ENCODE data around the gene PP2D1.
"Not testable (repeated sequence)": the region's sequence is repeated elsewhere in the genome, so short reads cannot be mapped to it uniquely, and the experiment has no call there.

The PP2D1 gene

DNA sequence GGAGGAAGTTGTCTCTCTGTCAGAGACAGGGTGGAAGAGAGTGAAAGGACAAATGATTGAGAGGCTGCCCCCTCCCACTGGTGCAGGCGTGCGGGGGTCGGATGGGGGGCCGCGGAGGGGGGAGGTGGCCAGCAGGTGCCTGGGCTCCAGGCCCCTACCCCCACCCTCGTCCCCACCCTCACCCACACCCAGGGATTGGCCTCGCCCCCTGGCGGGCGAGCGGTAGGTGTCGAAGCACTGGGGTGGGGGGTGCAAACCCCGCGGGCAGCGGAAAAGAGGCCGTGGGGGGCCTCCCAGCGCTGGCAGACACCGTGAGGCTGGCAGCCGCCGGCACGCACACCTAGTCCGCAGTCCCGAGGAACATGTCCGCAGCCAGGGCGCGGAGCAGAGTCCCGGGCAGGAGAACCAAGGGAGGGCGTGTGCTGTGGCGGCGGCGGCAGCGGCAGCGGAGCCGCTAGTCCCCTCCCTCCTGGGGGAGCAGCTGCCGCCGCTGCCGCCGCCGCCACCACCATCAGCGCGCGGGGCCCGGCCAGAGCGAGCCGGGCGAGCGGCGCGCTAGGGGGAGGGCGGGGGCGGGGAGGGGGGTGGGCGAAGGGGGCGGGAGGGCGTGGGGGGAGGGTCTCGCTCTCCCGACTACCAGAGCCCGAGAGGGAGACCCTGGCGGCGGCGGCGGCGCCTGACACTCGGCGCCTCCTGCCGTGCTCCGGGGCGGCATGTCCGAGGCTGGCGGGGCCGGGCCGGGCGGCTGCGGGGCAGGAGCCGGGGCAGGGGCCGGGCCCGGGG is 27.9 kb upstream of the PP2D1 start, which contains the start of gene KAT2B:
Gene KAT2B (plus strand): TSS at position 682 of the 783 bp plus-strand sequence. CDS start 32 bp downstream, at position 714.
- peak; percentile 68 for DNase-seq (ENCODE audit: low read depth)

DNA sequence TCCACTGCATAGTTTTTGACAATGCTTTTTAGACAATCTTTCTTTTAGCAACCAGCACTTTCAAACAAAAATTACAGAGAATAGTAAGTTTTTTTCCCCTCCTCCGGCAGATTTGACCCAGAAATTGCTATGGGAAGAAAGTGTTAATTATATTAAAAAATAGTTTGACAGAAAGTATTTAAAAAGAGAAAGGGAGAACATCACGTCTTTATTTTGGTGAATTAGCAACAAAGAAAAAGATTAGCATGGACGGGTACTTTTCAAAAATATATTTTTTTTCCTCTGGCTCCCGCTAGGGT is 27.4 kb upstream of the PP2D1 start:
- no peak for DNase-seq (ENCODE audit: low read depth)

DNA sequence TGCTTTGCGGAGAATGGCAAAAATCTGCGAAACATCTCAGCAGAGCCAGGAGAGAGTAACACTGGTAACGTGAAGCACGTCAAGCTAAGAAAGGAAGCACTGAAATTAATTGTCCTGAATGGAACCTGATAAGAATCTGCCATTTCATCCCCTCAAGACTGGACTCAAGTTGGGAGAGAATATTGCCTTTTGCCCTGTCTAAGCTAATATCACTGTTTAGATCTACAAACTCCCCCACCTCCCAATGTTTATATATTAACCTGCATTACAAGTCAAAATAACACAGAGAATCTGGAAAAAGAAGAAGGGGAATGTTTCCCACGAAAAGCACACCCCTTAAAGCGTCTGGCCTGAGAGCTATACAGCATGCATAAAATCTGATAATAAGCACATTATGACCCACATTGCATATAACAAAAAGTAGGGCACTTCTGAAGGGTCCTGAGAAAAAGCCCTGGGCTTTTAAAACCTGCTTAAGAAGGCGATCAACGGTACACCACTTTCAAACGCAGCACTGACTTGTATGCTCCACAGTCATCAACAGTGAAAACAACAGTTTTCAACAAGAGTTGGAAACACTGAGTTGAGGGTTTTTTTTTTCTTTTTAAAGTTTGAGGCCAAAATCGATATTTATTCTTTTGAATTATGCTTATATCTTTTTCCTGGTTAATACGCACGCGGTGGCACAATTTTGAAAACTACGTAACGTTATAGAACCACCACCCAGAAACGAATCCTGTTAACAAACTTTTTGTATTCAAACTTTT is 26.8 kb upstream of the PP2D1 start:
- DNase-seq (ENCODE audit: low read depth), result no peak

DNA sequence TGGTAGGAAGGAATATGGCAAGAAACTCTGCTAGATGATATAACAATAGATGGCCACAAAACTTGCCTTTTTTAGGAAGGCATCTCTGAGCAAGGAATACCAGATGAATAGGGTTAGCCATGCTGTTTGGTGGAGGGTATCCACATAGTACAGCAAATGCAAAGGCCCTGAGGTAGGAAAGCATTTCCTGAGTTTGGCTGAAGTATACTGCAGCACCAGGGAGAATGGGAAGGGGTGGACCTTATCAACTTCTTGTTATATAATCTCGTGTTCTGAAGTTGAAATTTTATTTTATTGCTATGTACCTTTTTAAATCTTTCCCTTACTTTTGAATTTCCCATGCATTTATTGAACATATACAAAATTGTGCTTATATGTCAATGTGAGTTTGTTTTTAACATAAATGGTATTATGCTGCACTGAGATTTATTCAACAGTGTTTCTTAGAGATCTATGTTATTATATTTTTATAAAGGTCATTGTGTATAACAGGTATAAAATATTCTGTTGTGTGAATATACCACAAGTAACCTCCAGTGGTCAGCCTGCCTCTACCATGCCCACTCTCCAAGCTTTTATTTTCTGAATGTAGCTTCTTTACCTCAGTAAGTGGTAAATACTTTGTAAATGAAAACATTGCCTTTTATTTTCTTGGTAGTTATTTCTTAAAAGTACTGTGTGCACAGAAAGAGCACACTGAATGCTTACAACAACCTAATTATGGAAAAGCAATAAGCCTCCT is 25.4 kb upstream of the PP2D1 start:
- DNase-seq (ENCODE audit: low read depth), result no peak

DNA sequence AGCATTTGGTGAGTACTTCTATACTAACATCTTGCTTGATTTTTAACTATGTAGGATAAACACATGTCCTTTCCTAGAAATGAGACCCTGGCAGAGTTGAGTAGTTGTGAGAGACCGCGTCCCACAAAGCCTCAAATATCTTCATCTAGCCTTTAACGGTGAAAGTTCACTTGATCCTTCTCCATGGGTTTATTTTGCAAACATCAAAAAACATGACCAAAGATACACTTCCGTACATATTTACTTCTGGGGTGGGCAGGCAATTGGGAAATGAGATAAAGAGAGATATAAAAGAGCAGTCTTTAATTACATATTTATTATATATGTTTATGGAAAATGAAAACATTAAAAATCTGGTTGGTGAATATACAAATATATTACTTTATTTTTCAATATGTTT is 23.0 kb upstream of the PP2D1 start:
- no peak for DNase-seq (ENCODE audit: low read depth)

DNA sequence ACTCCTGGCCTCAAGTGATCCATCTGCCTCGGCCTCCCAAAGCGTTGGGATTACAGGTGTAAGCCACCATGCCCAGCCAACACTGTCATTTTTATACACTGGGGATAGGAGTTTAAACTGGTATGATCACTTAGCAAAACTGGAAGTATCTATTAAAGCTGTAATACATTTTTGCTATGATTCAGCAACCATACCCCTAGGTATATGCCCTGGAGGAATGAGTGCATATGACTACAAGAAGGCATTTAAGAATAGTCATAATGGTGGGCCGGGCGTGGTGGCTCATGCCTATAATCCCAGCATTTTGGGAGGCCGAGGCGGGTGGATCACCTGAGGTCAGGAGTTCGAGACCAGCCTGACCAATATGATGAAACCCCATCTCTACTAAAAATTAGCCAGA is 19.9 kb upstream of the PP2D1 start:
- not testable (repeated sequence) for DNase-seq (ENCODE audit: low read depth)

DNA sequence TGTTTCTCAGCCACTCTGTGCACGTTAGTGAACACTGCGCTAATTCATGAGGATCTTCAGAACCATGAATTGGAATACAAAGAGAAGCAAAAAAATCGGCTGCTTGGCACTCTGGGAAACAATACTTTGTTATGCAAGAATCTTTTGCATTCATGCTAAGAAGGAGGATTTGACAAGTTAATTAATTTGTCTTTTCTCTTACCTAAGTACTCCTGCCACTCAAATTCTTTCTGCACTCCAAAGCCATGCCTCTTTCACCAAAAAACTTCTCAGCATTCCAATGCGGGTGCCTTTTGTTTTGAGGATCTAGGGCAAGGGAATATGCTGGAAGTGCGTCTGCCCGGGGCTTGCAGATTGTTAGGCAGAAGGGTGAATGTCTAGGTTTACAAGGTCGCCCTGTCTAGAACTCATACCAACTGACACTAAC is 16.9 kb upstream of the PP2D1 start:
- no peak for DNase-seq (ENCODE audit: low read depth)

DNA sequence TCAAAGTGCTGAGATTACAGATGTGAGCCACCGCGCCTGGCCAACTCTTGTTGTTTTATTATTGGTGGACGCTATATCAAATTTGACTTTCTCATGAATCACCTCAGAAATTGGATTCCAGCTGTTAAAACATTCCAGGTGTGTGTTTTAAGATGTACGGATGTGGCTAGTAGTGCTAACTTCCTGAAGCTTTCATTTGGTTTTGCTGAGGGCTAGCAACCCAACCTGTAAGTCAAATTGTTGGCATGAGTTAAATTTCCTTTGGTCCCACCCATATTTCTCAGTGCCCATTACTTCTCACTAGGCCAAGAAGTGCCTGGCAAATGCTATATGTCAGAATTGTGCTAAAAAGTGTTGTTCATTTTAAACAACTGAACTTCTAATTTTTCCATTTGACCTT is 15.1 kb upstream of the PP2D1 start:
- no peak for DNase-seq (ENCODE audit: low read depth)

DNA sequence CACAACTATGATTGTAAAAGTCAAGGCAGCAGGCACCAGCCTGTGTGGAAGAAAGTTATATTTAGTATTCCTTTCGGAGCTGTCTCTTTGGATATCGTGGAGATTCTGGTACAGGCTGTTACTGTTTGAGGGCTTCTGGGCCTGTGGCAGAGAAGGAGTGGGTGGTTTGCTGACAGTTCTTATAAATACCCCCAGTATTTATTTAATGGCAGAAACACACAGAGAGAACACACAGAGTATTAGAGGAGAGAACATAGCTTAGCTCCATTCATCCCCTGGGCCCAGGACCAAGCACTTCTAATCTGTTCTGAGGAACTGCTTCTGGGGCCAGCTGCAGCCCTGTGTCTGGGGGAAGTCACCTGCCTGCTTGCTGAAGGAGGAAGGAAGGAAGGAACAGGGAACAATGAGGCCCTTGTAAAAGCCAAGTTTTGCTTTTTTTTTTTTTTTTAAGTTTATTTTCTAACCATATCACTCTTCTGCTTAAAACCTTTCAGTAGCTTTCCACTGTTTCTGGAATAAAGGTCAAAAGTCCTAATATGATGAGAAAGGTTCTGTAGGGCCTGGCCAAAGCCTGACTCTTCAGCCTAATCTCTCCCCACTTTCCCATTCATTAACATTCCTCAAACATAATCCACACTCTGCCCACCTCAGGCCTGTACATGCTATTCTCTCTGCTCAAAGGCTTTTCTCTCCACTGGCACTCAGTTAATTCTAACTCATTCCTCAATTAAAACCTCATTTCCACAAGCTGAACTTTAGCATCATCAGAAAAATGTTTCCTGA is 11.8 kb upstream of the PP2D1 start:
- DNase-seq (ENCODE audit: low read depth), result no peak

DNA sequence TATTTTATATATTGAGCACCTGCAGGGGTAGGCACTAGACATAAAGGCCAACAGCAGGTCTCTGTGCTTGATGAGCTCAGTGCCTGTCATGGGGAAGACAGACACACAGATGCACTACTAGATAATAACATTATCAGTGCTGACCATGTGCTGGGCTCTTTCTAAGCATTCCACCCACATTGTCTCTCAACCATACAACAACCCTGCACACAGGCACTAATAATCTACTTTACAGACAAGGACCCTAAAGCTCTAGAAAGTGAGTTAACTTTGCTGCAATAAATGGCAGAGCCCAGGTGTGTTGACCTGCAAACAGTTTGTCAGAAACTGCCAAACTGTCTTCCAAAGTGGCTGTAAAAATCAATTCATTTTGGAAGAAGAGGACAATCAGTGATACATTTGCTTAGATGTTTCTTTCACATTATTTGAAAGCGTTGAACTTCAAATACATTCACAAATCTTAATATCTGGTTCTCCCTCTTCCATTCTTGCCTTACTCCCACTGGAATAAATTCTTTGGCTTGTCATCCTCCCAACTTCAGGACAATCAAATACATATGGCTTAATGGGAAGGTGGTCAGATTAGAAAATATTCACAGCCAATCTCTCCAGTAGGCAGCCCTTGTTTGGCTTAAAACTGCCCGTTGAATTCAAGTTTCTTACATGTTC is 11.0 kb upstream of the PP2D1 start:
- no peak for DNase-seq (ENCODE audit: low read depth)

DNA sequence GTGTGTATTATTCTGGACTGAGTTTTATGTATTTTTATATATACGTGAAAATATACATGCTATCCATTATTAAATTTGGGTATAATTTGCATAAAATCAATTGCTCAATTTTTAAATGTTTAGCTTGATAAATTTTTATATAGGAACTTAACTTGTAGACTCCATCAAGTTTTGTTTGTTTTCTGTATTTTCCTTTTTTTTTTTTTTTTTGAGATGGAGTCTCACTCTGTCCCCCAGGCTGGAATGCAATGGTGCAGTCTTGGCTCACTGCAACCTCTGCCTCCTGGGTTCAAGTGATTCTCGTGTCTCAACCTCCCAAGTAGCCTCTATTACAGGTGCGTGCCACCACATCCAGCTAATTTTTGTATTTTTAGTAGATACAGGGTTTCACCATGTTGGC is 4.0 kb upstream of the PP2D1 start:
- not testable (repeated sequence) for DNase-seq (ENCODE audit: low read depth)

DNA sequence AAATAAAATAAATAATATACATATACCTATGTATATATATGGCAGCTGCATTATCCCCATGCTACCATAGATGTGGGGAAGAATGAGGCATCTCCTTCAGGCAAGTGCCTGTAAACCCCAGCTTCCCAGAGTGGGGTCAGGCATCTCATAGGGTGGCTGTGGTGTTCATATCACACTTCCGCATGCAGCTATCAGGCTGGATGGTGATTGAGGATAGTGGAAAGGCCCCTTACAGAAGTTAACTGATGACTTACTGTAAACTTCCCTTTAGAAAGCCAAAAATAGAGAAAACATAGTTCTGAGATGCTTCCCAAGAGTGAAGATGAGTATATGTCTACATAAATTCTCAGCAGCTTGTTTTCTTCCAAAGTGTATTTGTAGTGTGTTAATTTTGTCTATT is 3.5 kb upstream of the PP2D1 start:
- no peak for DNase-seq (ENCODE audit: low read depth)

DNA sequence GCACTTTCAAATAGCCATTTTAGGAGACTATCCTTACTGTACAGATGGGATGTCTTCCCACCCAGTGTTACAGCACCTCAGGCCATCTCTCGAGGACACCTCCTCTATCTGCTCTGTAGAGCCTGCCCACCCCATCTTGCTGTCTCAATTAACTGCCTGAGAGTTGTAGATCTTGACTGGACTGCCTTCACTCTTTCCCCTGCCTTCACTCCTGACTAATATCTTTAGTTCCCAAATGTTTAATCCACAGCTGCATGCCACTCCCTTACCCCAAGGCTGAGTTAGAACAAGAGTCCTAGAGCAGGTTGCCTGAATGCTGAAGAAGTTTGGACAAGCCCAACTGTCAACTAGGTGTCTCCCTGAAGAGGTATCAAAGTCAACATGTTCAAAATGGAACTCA is 1.3 kb upstream of the PP2D1 start:
- DNase-seq (ENCODE audit: low read depth), result no peak

DNA sequence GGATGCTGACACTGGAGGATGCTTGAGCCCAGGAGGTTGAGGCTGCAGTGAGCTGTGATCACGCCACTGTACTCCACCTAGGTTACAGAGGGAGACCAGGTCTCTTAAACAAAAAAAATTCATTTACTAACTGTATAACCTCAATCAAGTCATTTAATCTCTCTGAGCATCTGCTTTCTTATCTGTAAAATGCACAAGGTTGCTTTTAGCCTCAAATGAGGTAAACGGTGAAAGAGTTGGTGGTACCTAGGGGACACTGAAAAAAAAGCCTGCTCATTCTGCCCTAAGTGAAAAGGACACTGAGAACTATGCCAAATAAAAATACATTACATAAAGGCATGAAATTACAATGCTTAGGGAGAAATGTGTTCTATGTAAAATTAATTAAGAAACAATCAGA is 3.4 kb downstream of the PP2D1 start:
- no peak for DNase-seq (ENCODE audit: low read depth)

DNA sequence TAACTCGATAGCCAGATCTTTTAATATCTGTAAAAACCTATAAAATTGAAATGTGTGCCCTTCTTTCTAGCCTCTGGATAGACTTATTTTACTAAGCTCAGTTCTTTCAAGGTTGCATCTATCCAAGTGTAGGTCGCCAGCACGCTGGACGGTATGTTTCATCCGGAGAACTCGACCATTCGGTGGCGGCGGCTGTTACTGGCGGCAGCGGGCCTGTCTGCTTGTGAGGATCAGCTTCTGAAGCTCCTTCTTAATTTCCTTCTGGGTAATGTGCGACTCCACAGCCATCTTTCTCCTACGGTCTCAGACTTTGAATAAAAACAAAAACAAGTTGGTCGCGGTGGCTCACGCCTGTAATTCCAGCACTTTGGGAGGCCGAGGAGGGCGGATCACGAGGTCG is 4.1 kb downstream of the PP2D1 start:
- DNase-seq (ENCODE audit: low read depth), result no peak

DNA sequence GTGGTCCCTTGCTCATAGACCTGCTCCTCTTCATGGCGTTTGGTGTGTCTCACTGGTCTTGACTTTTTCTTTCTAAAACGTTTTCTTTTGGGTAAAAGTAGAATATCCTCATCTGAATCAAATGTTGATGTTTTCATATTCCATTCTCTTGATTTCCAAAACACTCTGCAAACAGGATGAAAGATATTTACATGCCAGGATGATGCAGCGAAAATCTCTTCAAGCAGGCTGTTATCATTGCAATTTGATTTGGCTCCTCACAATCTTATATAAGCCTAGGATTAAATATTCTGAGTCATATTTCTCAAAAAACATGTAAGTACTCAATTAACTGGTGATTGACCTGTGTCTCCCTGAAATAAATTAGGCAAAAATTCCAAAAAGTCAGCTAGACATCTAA is 10.1 kb downstream of the PP2D1 start:
- no peak for DNase-seq (ENCODE audit: low read depth)

DNA sequence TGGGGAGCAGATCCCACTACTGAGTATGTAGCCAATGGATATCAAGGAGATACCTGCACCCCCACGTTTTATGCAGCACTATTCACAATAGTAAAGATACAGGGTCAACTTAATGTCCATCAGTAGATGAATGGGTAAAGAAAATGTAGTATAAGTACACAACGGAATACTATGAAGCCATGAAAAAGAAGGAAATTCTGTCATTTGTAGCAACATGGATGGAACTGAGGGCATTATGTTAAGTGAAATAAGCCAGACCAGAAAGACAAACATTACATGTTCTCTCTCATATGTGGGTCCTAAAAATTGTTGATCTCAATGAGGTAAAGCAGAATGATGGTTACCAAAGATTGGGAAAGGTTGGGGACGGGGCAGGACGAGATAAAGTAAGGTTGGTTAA is 14.6 kb downstream of the PP2D1 start:
- DNase-seq (ENCODE audit: low read depth), result no peak

DNA sequence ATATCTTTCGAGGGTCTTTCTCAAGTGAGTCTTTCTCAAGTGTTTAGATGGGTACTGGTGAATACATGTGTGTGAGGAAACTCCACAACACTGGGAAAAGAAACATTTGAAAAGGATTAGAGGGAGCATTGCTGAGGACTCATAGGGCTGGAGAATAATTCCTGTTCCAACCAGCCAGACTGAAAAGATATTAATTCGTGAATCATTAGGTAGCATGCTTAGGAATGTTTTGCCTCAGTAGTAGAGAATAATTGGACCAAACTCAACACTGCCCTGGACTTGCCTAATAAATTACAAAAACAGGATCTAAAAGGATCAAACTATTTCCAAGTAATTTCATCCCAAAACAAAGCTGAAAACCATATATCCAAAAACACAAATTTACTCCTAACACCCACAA is 17.3 kb downstream of the PP2D1 start:
- DNase-seq (ENCODE audit: low read depth), result no peak

DNA sequence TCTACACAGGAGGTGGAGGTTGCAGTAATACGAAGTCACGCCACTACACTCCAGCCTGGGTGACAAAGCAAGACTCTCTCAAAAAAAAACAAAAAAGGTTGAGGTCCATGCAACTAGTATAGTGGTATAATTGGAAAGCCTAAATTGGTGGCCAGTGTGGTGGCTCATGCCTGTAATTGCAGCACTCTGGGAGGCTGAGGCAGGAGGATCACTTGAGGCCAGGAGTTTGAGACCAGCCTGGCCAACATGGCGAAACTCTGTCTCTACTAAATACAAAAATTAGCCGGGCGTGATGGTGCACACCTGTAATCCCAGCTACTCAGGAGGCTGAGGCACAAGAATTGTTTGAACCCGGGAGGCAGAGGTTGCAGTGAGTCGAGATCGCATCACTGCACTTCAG is 23.2 kb downstream of the PP2D1 start:
- DNase-seq (ENCODE audit: low read depth), result not testable (repeated sequence)

DNA sequence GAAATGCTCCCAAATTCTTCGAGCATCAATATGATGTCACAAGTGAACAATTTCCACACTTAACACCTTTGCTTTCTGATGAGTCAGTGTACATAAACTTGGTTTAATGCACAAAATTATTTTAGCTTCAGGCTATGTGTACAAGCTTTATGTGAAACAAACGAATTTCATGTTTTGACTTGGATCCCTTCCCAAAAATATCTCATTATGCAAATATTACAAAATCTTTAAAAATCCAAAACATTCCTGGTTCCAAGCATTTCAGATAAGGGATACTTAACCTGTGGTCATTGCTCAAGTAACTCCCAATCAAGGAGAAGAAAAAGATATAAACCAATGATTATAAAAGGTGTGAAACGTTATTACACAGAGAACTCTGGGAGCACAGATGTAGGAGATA is 40.0 kb downstream of the PP2D1 start:
- DNase-seq (ENCODE audit: low read depth), result peak; percentile 75

DNA sequence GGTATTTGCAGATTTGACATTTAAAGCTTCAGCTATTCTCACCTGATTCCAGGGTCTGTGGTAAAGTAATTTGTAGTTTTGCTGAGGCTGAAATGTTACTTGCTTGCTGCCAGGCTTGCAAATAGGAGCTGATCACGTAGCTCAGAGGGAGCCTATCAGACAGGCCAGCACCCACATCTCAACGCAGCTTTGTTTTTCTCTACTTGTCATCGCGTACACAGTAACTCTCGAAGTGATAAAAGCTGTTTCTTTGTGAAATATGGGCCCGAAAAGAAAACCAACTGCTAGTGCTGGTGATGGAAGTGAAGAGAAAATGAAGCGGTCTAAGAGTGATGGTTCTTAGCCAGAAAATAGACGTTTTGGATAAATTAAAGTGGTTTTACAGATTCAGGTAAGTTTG is 41.7 kb downstream of the PP2D1 start:
- no peak for DNase-seq (ENCODE audit: low read depth)

DNA sequence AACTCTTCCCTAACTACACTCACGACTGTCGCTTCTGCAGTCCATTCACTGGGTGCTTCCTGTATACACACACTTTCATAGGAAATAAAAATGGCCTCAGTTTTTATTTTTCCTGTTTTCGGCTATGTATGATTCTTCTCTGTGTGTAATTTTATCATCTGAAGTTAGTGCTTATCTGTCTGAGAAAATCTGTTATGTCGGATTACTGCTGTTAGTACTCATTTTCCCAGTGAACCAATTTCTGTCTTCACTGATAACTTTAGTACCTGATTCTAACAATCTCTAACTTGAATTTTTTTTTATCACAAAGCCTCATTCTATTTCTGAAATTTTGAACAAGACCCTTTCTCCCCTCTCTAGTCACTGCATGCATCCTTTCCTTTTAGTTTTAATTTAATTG is 44.3 kb downstream of the PP2D1 start:
- no peak for DNase-seq (ENCODE audit: low read depth)
